Ishikawa (cell line): ENCODE measurements around the gene ZNF641.

Experiments
- CEBPB ChIP-seq: IDR thresholded peaks from 2 replicates; pipeline ENCODE4 v1.6.1; 2012
- CREB1 ChIP-seq: IDR thresholded peaks from 2 replicates; pipeline ENCODE4 v1.6.1; 2012; ENCODE audit warnings: low read depth
- EGR1 ChIP-seq: IDR thresholded peaks from 2 replicates; pipeline ENCODE4 v1.6.1; 2012
- EP300 ChIP-seq: IDR thresholded peaks from 2 replicates; pipeline ENCODE4 v1.6.1; 2012; ENCODE audit warnings: borderline replicate concordance
- FOXM1 ChIP-seq: IDR thresholded peaks from 2 replicates; pipeline ENCODE4 v1.6.1; 2012; ENCODE audit warnings: low read depth, borderline replicate concordance
- MAX ChIP-seq: IDR thresholded peaks from 2 replicates; pipeline ENCODE4 v1.6.1; 2012
- NFIC ChIP-seq: IDR thresholded peaks from 2 replicates; pipeline ENCODE4 v1.6.1; 2012
- RAD21 ChIP-seq: IDR thresholded peaks from 2 replicates; pipeline ENCODE4 v1.6.1; 2012; ENCODE audit warnings: low read depth
- REST ChIP-seq: IDR thresholded peaks from 2 replicates; pipeline ENCODE4 v1.6.1; 2012; ENCODE audit warnings: low read depth, mild to moderate bottlenecking
- TAF1 ChIP-seq: IDR thresholded peaks from 2 replicates; pipeline ENCODE4 v1.6.1; 2012; ENCODE audit warnings: low read depth, mild to moderate bottlenecking
- TCF12 ChIP-seq: IDR thresholded peaks from 2 replicates; pipeline ENCODE4 v1.6.1; 2012; ENCODE audit warnings: low read depth
- TEAD4 ChIP-seq: IDR thresholded peaks from 2 replicates; pipeline ENCODE4 v1.6.1; 2012
- YY1 ChIP-seq: IDR thresholded peaks from 2 replicates; pipeline ENCODE4 v1.6.1; 2012; ENCODE audit warnings: low read depth
- ZBTB7A ChIP-seq: IDR thresholded peaks from 2 replicates; pipeline ENCODE4 v1.6.1; 2012; ENCODE audit warnings: low read depth
- TF ChIP-seq, protein P1 (sequence below): IDR thresholded peaks from 2 replicates; pipeline ENCODE4 v1.6.1; 2012

The ZNF641 gene

GRCh38 chr12:48311313-48311712 is 39.4 kb downstream of the ZNF641 start:
- TF ChIP-seq TEAD4: no peak
- no peak for TF ChIP-seq NFIC
- TF ChIP-seq, protein P1, sequence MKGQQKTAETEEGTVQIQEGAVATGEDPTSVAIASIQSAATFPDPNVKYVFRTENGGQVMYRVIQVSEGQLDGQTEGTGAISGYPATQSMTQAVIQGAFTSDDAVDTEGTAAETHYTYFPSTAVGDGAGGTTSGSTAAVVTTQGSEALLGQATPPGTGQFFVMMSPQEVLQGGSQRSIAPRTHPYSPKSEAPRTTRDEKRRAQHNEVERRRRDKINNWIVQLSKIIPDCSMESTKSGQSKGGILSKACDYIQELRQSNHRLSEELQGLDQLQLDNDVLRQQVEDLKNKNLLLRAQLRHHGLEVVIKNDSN: no peak
- no peak for TF ChIP-seq FOXM1
- TF ChIP-seq ZBTB7A: no peak
- no peak for TF ChIP-seq CREB1
- TF ChIP-seq EGR1: no peak
- no peak for TF ChIP-seq YY1
- TF ChIP-seq TCF12: no peak
- TF ChIP-seq RAD21: no peak
- TF ChIP-seq REST: no peak
- TF ChIP-seq TAF1: no peak
- TF ChIP-seq EP300: no peak
- no peak for TF ChIP-seq MAX
- TF ChIP-seq CEBPB: no peak

DNA sequence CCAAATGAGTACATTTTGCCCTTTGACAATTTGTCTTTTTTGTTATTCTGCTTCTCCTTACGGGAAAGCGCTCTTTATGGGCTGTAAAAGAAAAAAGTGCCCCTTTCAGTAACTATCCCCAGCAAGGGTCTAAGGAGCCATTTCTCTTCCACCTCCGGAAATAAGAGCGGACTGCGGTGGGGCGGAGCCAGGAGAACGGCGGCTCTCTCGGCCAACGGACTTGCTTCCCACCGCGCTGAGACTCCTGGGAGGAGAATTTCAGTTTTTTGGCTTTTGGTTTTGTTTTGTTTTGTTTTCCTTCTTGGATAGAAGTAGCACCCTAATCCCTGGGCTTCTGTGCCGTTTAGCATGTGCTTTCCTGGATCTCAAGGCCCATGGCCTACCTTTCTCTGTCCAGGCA is 43.5 kb downstream of the ZNF641 start:
- TF ChIP-seq TCF12: no peak
- TF ChIP-seq FOXM1: no peak
- no peak for TF ChIP-seq NFIC
- TF ChIP-seq RAD21: no peak
- TF ChIP-seq EP300: no peak
- TF ChIP-seq YY1: no peak
- no peak for TF ChIP-seq CEBPB
- TF ChIP-seq MAX: no peak
- TF ChIP-seq, protein P1: no peak
- no peak for TF ChIP-seq EGR1
- no peak for TF ChIP-seq CREB1
- TF ChIP-seq TAF1: no peak
- TF ChIP-seq ZBTB7A: no peak
- TF ChIP-seq REST: no peak
- TF ChIP-seq TEAD4: no peak

GRCh38 chr12:48305190-48305589 is 45.5 kb downstream of the ZNF641 start:
- no peak for TF ChIP-seq TAF1
- no peak for TF ChIP-seq TEAD4
- no peak for TF ChIP-seq TCF12
- no peak for TF ChIP-seq NFIC
- no peak for TF ChIP-seq CREB1
- TF ChIP-seq EP300: no peak
- TF ChIP-seq MAX: no peak
- TF ChIP-seq EGR1: no peak
- no peak for TF ChIP-seq YY1
- no peak for TF ChIP-seq ZBTB7A
- TF ChIP-seq REST: no peak
- TF ChIP-seq, protein P1: no peak
- TF ChIP-seq RAD21: no peak
- TF ChIP-seq FOXM1: no peak
- TF ChIP-seq CEBPB: no peak
